Measurements from ENCODE around the gene WFDC6.

Gene WFDC6

GRCh38 chr20:45515147-45515913 lies 24.0 kb downstream of the WFDC6 start, which contains the start of gene SPINT3:
Gene SPINT3 (minus strand): TSS chr20:45515622. CDS start chr20:45515608, 14 bp downstream.
- DNase-seq = no peak

- no peak for DNase-seq
Observed at GRCh38 chr20:45510242-45510862, 28.9 kb downstream of the WFDC6 start.

GRCh38 chr20:45509091-45509490 lies 30.2 kb downstream of the WFDC6 start:
- no peak for DNase-seq

GRCh38 chr20:45508068-45508886 lies 31.0 kb downstream of the WFDC6 start:
- DNase-seq = no peak

- DNase-seq = no peak
Observed at GRCh38 chr20:45507011-45507820, 32.1 kb downstream of the WFDC6 start.

- no peak for DNase-seq
Observed at GRCh38 chr20:45506398-45506797, 32.9 kb downstream of the WFDC6 start.

GRCh38 chr20:45503403-45503802 lies 35.9 kb downstream of the WFDC6 start:
- DNase-seq = no peak

- no peak for DNase-seq
Observed at GRCh38 chr20:45502561-45502960, 36.7 kb downstream of the WFDC6 start.

- DNase-seq = no peak
Observed at GRCh38 chr20:45501600-45501999, 37.7 kb downstream of the WFDC6 start.

- no peak for DNase-seq
Observed at GRCh38 chr20:45500022-45500421, 39.3 kb downstream of the WFDC6 start.

GRCh38 chr20:45497971-45498494 lies 41.2 kb downstream of the WFDC6 start:
- no peak for DNase-seq

GRCh38 chr20:45496166-45496565 lies 43.1 kb downstream of the WFDC6 start:
- no peak for DNase-seq

GRCh38 chr20:45495501-45495941 lies 43.8 kb downstream of the WFDC6 start:
- no peak for DNase-seq

GRCh38 chr20:45489083-45489531 lies 50.2 kb downstream of the WFDC6 start:
- no peak for DNase-seq

GRCh38 chr20:45487231-45487635 lies 52.0 kb downstream of the WFDC6 start:
- DNase-seq = no peak

GRCh38 chr20:45485388-45485787 lies 53.9 kb downstream of the WFDC6 start:
- DNase-seq = no peak

- no peak for DNase-seq
Observed at GRCh38 chr20:45484676-45485075, 54.6 kb downstream of the WFDC6 start.
